Breast epithelium (tissue), 3 donors: Measurements from ENCODE around the gene CSRNP2.

ENCODE experiments used
- CTCF ChIP-seq, 3 donors: fragments of 450-650 bp; IDR thresholded peaks; one replicate each; pipeline ENCODE4 v1.5.1; 2016 to 2017; ENCODE audit warnings: antibody characterized with exemption in 3 of 3, mild to moderate bottlenecking in 3 of 3, moderate library complexity in 3 of 3
- POLR2A ChIP-seq: fragments of 450-650 bp; IDR thresholded peaks from one replicate; pipeline ENCODE4 v1.6.1; 2016; ENCODE audit warnings: antibody characterized with exemption, mild to moderate bottlenecking, moderate library complexity

- TF ChIP-seq POLR2A, result no peak
- TF ChIP-seq CTCF (IDR thresholded peaks at IDR 0.05), result no peak
Observed at GRCh38 chr12:51132693-51133092, 49.3 kb upstream of the CSRNP2 start.
